TTC549 (cell line): Measurements from ENCODE around the gene CD200.
"Not testable (repeated sequence)": the region's sequence is repeated elsewhere in the genome, so short reads cannot be mapped to it uniquely, and the experiment has no call there.

Experiments
- FAIRE-seq: peaks from 2 replicates; lab custom pipeline; 2012; peaks lifted over from hg19 to GRCh38; lab: Jason Lieb, UNC

Gene CD200

GRCh38 chr3:112390783-112391641 is 58.1 kb downstream of the CD200 start:
- no peak for FAIRE-seq

GRCh38 chr3:112391648-112392047 is 58.7 kb downstream of the CD200 start:
- no peak for FAIRE-seq

GRCh38 chr3:112392393-112393359 is 59.7 kb downstream of the CD200 start:
- no peak for FAIRE-seq

- FAIRE-seq, result no peak
These were observed 60.4 kb downstream of the CD200 start for GRCh38 chr3:112393360-112393728.

GRCh38 chr3:112394003-112394640 is 61.2 kb downstream of the CD200 start:
- FAIRE-seq, result no peak

- no peak for FAIRE-seq
These were observed 62.4 kb downstream of the CD200 start for GRCh38 chr3:112395181-112395895.

GRCh38 chr3:112395896-112396290 is 62.9 kb downstream of the CD200 start:
- FAIRE-seq, result no peak

GRCh38 chr3:112397556-112397955 is 64.6 kb downstream of the CD200 start:
- no peak for FAIRE-seq

- FAIRE-seq, result no peak
These were observed 66.1 kb downstream of the CD200 start for GRCh38 chr3:112399064-112399463.

- FAIRE-seq, result not testable (repeated sequence)
These were observed 66.6 kb downstream of the CD200 start for GRCh38 chr3:112399554-112399953.

GRCh38 chr3:112400317-112400716 is 67.4 kb downstream of the CD200 start:
- not testable (repeated sequence) for FAIRE-seq

GRCh38 chr3:112401617-112402016 is 68.7 kb downstream of the CD200 start:
- no peak for FAIRE-seq

GRCh38 chr3:112403103-112403502 is 70.1 kb downstream of the CD200 start:
- no peak for FAIRE-seq

GRCh38 chr3:112404924-112405549 is 72.1 kb downstream of the CD200 start:
- FAIRE-seq, result not testable (repeated sequence)

GRCh38 chr3:112405845-112406244 is 72.9 kb downstream of the CD200 start:
- no peak for FAIRE-seq

GRCh38 chr3:112407214-112407887 is 74.4 kb downstream of the CD200 start:
- no peak for FAIRE-seq

GRCh38 chr3:112407888-112408702 is 75.1 kb downstream of the CD200 start:
- FAIRE-seq, result no peak

- FAIRE-seq, result no peak
These were observed 76.1 kb downstream of the CD200 start for GRCh38 chr3:112409041-112409440.

GRCh38 chr3:112411425-112411824 is 78.5 kb downstream of the CD200 start:
- no peak for FAIRE-seq
